DND-41 (cell line): ENCODE data around the gene HSD17B3.

Experiments used
- ATAC-seq: fragments of 200-7000 bp; cut with Tn5 transposase; 3 replicates; pipeline ENCODE4 v1.9.1; 2021; ENCODE audit warnings: low read depth; ENCODE audit not compliant: insufficient read depth
- DNase-seq: peaks from one replicate; pipeline ENCODE4 v3.0.0-alpha.2; 2020
- H2AFZ ChIP-seq: 2 replicates; pipeline ENCODE4 v1.6.0; 2012; ENCODE audit warnings: low read depth, low read length
- H3K27ac ChIP-seq: 2 replicates; pipeline ENCODE4 v1.5.1; 2012; ENCODE audit warnings: low read length, inconsistent platforms
- H3K27me3 ChIP-seq: fragments of 200-600 bp; sonication (generic); 2 replicates; pipeline ENCODE4 v1.6.0; 2012; ENCODE audit warnings: low read length, mild to moderate bottlenecking, inconsistent platforms; ENCODE audit not compliant: insufficient read depth, poor library complexity
- H3K36me3 ChIP-seq: 2 replicates; pipeline ENCODE4 v1.5.1; 2012; ENCODE audit warnings: low read length, inconsistent platforms; ENCODE audit not compliant: insufficient read depth
- H3K4me1 ChIP-seq: 2 replicates; pipeline ENCODE4 v1.5.1; 2012; ENCODE audit warnings: mild to moderate bottlenecking, low read length; ENCODE audit not compliant: insufficient read depth
- H3K4me2 ChIP-seq: 2 replicates; pipeline ENCODE4 v1.6.0; 2012; ENCODE audit warnings: mild to moderate bottlenecking, moderate library complexity, low read length, inconsistent platforms; ENCODE audit not compliant: insufficient read depth
- H3K4me3 ChIP-seq, 2 experiments: fragments of 200-600 bp in 1 of 2; shearing (Covaris generic) in 1 of 2; 2 replicates each; pipeline ENCODE4 v1.5.1; 2012 to 2016; ENCODE audit warnings: inconsistent platforms in 2 of 2, low read length in 2 of 2, mild to moderate bottlenecking in 2 of 2, low read depth in 1 of 2, moderate library complexity in 1 of 2
- H3K79me2 ChIP-seq: 2 replicates; pipeline ENCODE4 v1.6.0; 2012; ENCODE audit warnings: low read length, inconsistent platforms; ENCODE audit not compliant: insufficient read depth
- H3K9ac ChIP-seq: 2 replicates; pipeline ENCODE4 v1.6.0; 2012; ENCODE audit warnings: low read depth, mild to moderate bottlenecking, inconsistent platforms, low read length, moderate library complexity
- H3K9me3 ChIP-seq: 2 replicates; pipeline ENCODE4 v1.5.1; 2012; ENCODE audit warnings: low read length, moderate library complexity, mild to moderate bottlenecking, inconsistent platforms; ENCODE audit not compliant: insufficient read depth, severe bottlenecking
- H4K20me1 ChIP-seq: 2 replicates; pipeline ENCODE4 v1.6.0; 2012; ENCODE audit warnings: low read length; ENCODE audit not compliant: insufficient read depth
- EZH2 ChIP-seq: IDR thresholded peaks from 3 replicates; pipeline ENCODE4 v1.6.1; 2012; ENCODE audit warnings: borderline replicate concordance, low read depth, mild to moderate bottlenecking, moderate library complexity, low read length, inconsistent platforms; ENCODE audit not compliant: severe bottlenecking
- TF ChIP-seq, protein P1 (sequence below): IDR thresholded peaks from 2 replicates; pipeline ENCODE4 v1.5.1; 2012; ENCODE audit warnings: borderline replicate concordance, low read length, moderate library complexity, mild to moderate bottlenecking; ENCODE audit not compliant: poor library complexity, severe bottlenecking; ENCODE audit errors: extremely low read depth

The HSD17B3 gene

DNA sequence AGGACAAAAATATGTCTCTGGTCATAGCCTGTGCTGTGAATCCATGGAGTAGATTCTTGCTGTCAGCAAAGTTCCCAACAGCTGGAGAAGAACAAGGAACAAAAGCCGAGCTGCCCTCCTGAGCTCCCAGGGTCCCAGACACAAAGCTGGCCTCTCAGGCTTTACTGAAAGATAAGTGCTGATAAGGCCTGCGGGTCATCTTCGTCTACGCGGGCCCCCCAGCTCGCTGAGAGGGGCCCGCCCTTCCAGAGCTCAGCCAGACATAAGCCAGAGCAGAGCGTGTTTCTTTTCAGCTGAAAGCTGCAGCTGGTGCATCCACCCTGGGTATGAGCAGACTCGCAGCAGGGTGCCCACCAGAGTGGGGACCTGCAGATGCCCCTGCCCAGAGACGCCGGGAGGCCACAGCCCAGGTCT lies 84.7 kb downstream of the HSD17B3 start:
- no peak for DNase-seq
- H3K4me1 ChIP-seq: no peaks in the 10 kb centered on the region
- peaks cover 11% of the 10 kb centered on the region for H3K27me3 ChIP-seq
- H3K36me3 ChIP-seq: no peaks in the 10 kb centered on the region
- H3K79me2 ChIP-seq: no peaks in the 10 kb centered on the region
- H4K20me1 ChIP-seq: 0 out of 2 replicates have a peak, but pooled peaks cover 7% of the 10 kb centered on the region
- no peak for ATAC-seq
- no peak overlapping the region for H2AFZ ChIP-seq
- H3K4me3 ChIP-seq: no peak overlapping the region
- H3K9me3 ChIP-seq: no peaks in the 10 kb centered on the region
- H3K4me2 ChIP-seq: no peak overlapping the region
- no peak overlapping the region for H3K9ac ChIP-seq
- H3K27ac ChIP-seq: no peak overlapping the region
- TF ChIP-seq EZH2: no peak
- TF ChIP-seq, protein P1, sequence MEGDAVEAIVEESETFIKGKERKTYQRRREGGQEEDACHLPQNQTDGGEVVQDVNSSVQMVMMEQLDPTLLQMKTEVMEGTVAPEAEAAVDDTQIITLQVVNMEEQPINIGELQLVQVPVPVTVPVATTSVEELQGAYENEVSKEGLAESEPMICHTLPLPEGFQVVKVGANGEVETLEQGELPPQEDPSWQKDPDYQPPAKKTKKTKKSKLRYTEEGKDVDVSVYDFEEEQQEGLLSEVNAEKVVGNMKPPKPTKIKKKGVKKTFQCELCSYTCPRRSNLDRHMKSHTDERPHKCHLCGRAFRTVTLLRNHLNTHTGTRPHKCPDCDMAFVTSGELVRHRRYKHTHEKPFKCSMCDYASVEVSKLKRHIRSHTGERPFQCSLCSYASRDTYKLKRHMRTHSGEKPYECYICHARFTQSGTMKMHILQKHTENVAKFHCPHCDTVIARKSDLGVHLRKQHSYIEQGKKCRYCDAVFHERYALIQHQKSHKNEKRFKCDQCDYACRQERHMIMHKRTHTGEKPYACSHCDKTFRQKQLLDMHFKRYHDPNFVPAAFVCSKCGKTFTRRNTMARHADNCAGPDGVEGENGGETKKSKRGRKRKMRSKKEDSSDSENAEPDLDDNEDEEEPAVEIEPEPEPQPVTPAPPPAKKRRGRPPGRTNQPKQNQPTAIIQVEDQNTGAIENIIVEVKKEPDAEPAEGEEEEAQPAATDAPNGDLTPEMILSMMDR: no peak

DNA sequence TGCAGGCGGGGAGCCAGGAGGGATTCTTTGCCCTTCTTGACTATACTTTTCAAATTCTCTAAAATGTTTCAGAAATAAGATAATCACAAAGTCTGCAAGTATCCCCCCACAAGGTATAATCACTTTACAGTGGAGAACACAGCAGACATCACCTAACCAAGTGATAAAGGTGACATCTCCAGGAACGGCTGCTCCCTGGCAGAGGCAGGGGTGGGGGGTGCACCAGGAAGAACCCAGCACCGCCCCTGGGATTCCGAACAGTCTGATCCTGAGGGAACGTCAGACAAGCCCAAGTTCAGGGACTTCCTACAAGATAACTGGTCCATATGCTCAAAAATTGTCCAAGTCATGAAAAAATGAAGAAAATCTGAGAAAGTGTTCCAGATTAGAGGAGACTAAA lies 85.4 kb downstream of the HSD17B3 start:
- H4K20me1 ChIP-seq: 0 out of 2 replicates have a peak, but pooled peaks cover 7% of the 10 kb centered on the region
- no peak overlapping the region for H3K9ac ChIP-seq
- H3K4me3 ChIP-seq: no peak overlapping the region
- H3K27ac ChIP-seq: no peak overlapping the region
- H3K9me3 ChIP-seq: no peaks in the 10 kb centered on the region
- H3K36me3 ChIP-seq: no peaks in the 10 kb centered on the region
- no peak for DNase-seq
- H3K27me3 ChIP-seq: peaks cover 10% of the 10 kb centered on the region
- no peaks in the 10 kb centered on the region for H3K79me2 ChIP-seq
- no peaks in the 10 kb centered on the region for H3K4me1 ChIP-seq
- TF ChIP-seq EZH2: no peak
- TF ChIP-seq, protein P1: no peak
- no peak overlapping the region for H3K4me2 ChIP-seq
- H2AFZ ChIP-seq: no peak overlapping the region
- ATAC-seq: no peak

DNA sequence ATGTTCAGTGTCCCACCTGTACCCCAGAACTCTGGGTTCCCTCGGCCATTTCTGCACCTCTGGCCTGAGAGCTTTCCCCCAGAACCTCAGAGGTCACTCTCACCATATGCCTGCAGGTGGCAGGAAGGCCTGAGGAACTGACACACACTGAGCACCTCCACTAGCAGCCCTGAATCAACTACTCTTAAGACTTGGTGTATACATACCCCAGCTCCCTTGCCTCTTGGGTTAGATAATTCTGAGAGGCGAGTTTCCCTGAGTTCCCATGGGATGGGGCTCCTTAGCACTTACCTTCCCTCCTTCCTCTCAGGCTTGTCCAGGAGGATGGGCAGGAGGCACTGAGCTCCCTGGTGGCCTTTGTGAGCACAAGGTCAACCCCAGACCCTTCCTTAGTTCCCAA lies 86.1 kb downstream of the HSD17B3 start:
- TF ChIP-seq, protein P1: no peak
- TF ChIP-seq EZH2: no peak
- Histone ChIP-seq H3K9me3 (no peaks in the 10 kb centered on the region), H3K9ac (no peak overlapping the region), H2AFZ (no peak overlapping the region), H3K36me3 (no peaks in the 10 kb centered on the region), H3K27ac (no peak overlapping the region), H3K79me2 (no peaks in the 10 kb centered on the region), H3K4me1 (no peaks in the 10 kb centered on the region), H3K27me3 (peaks cover 10% of the 10 kb centered on the region), H4K20me1 (0 out of 2 replicates have a peak, but pooled peaks cover 7% of the 10 kb centered on the region), H3K4me2 (no peak overlapping the region), H3K4me3 (no peak overlapping the region)
- DNase-seq (no peak), ATAC-seq (no peak)

DNA sequence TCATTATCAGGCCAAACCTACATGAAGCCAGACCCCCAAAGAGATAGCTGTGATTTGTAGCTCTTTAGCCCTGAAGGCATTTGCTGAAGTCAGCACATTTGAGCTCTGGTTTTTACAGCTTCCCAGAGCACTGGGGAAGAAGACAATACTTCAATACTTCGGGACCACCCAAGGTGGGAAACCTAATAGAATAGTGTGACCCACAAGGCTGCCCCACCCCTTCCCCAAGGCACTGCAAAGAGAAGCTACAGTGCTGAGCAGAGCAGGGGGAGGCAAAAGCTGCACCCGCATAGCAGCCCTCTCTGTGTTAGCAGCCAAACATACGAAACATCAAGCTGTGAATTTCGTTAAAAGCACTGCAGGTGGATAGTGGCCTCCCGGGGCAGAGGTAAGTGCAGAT lies 87.3 kb downstream of the HSD17B3 start:
- H3K9ac ChIP-seq: no peak overlapping the region
- H4K20me1 ChIP-seq: 0 out of 2 replicates have a peak, but pooled peaks cover 7% of the 10 kb centered on the region
- H3K9me3 ChIP-seq: no peaks in the 10 kb centered on the region
- H3K27me3 ChIP-seq: peaks cover 10% of the 10 kb centered on the region
- H3K79me2 ChIP-seq: no peaks in the 10 kb centered on the region
- no peak overlapping the region for H3K4me3 ChIP-seq
- H3K36me3 ChIP-seq: no peaks in the 10 kb centered on the region
- no peak overlapping the region for H3K27ac ChIP-seq
- H3K4me1 ChIP-seq: no peaks in the 10 kb centered on the region
- H2AFZ ChIP-seq: no peak overlapping the region
- ATAC-seq (no peak), DNase-seq (no peak)
- TF ChIP-seq EZH2: no peak
- TF ChIP-seq, protein P1: no peak
- no peak overlapping the region for H3K4me2 ChIP-seq
